HEK293 (cell line): ENCODE results near the gene CBX1.
A peak's percentile ranks its signal among the peaks of the same experiment; 100 is the strongest.

Experiments
- CTCF ChIA-PET: fragments of 350-600 bp; formaldehyde crosslinking; extraction: SDS; loops from one replicate; lab custom pipeline; 2021; ENCODE audit warnings: antibody characterized with exemption; lab: Yijun Ruan, JAX
- POLR2A ChIA-PET: fragments of 300-600 bp; formaldehyde crosslinking; extraction: SDS; loops from one replicate; lab custom pipeline; 2020; ENCODE audit warnings: antibody characterized with exemption, inconsistent platforms; lab: Yijun Ruan, JAX
- H3K27ac ChIP-seq: fragments of 200-500 bp; sonication (Bioruptor generic); 2 replicates; pipeline ENCODE4 v1.5.1; 2014; ENCODE audit warnings: low read depth, low read length, control low read depth, inconsistent platforms; ENCODE audit errors: extremely low read depth
- H3K36me3 ChIP-seq, 2 experiments: fragments of 200-500 bp in 1 of 2; sonication (Bioruptor generic) in 1 of 2; 1 replicate in 1 of 2; 2 replicates in 1 of 2; pipeline ENCODE4 v1.5.1; 2014 to 2017; ENCODE audit warnings: inconsistent platforms in 2 of 2, low read length in 2 of 2; ENCODE audit not compliant: control insufficient read depth in 2 of 2, insufficient read depth in 1 of 2
- H3K4me1 ChIP-seq: fragments of 200-500 bp; sonication (Bioruptor generic); 2 replicates; pipeline ENCODE4 v1.5.1; 2014; ENCODE audit warnings: mild to moderate bottlenecking, low read length, inconsistent platforms; ENCODE audit not compliant: control insufficient read depth, insufficient read depth
- H3K4me3 ChIP-seq: 2 replicates; pipeline ENCODE4 v1.5.1; 2011; ENCODE audit warnings: low read depth, mild to moderate bottlenecking, control low read depth, low read length, moderate library complexity
- H3K9me3 ChIP-seq: fragments of 200-500 bp; sonication (Bioruptor generic); 2 replicates; pipeline ENCODE4 v1.5.1; 2014; ENCODE audit warnings: low read depth, low read length, inconsistent platforms; ENCODE audit not compliant: control insufficient read depth, insufficient read depth
- HIC1 ChIP-seq: fragments of 450-650 bp; formaldehyde crosslinking; IDR thresholded peaks from 2 replicates; pipeline ENCODE4 v1.5.1; 2016; ENCODE audit warnings: missing biosample characterization, missing genetic modification characterization
- KLF1 ChIP-seq: fragments of 450-650 bp; formaldehyde crosslinking; IDR thresholded peaks from 2 replicates; pipeline ENCODE4 v1.5.1; 2016; ENCODE audit warnings: missing biosample characterization, missing genetic modification characterization
- SCRT2 ChIP-seq: fragments of 450-650 bp; formaldehyde crosslinking; IDR thresholded peaks from 2 replicates; pipeline ENCODE4 v1.5.1; 2016; ENCODE audit warnings: missing biosample characterization, missing genetic modification characterization
- YY2 ChIP-seq: fragments of 450-650 bp; formaldehyde crosslinking; IDR thresholded peaks from 2 replicates; pipeline ENCODE4 v1.5.1; 2016; ENCODE audit warnings: missing biosample characterization, missing genetic modification characterization
- ZBTB17 ChIP-seq: fragments of 450-650 bp; formaldehyde crosslinking; IDR thresholded peaks from 2 replicates; pipeline ENCODE4 v1.5.1; 2016; ENCODE audit warnings: missing biosample characterization, missing genetic modification characterization
- ZBTB26 ChIP-seq: fragments of 450-650 bp; formaldehyde crosslinking; optimal IDR thresholded peaks from 2 replicates; pipeline ENCODE3; 2016; ENCODE audit warnings: missing biosample characterization, mild to moderate bottlenecking, missing genetic modification characterization
- ZFP41 ChIP-seq: fragments of 450-650 bp; formaldehyde crosslinking; IDR thresholded peaks from 2 replicates; pipeline ENCODE4 v1.5.1; 2016; ENCODE audit warnings: missing biosample characterization, missing genetic modification characterization, borderline replicate concordance
- ZNF114 ChIP-seq: fragments of 450-650 bp; formaldehyde crosslinking; IDR thresholded peaks from 2 replicates; pipeline ENCODE4 v1.5.0; 2017; ENCODE audit warnings: missing biosample characterization, missing genetic modification characterization
- ZNF121 ChIP-seq: fragments of 450-650 bp; formaldehyde crosslinking; IDR thresholded peaks from 2 replicates; pipeline ENCODE4 v1.5.1; 2016; ENCODE audit warnings: missing biosample characterization, missing genetic modification characterization
- ZNF223 ChIP-seq: fragments of 450-650 bp; formaldehyde crosslinking; IDR thresholded peaks from 2 replicates; pipeline ENCODE4 v1.5.1; 2016; ENCODE audit warnings: missing biosample characterization, missing genetic modification characterization
- ZNF248 ChIP-seq: fragments of 450-650 bp; formaldehyde crosslinking; IDR thresholded peaks from 2 replicates; pipeline ENCODE4 v1.5.1; 2017; ENCODE audit warnings: missing biosample characterization, missing genetic modification characterization
- ZNF26 ChIP-seq: fragments of 450-650 bp; formaldehyde crosslinking; IDR thresholded peaks from 2 replicates; pipeline ENCODE4 v1.5.1; 2016; ENCODE audit warnings: missing biosample characterization, missing genetic modification characterization
- ZNF341 ChIP-seq: fragments of 450-650 bp; formaldehyde crosslinking; IDR thresholded peaks from 2 replicates; pipeline ENCODE4; 2016; ENCODE audit warnings: low read depth, missing biosample characterization, missing genetic modification characterization
- ZNF433 ChIP-seq: fragments of 450-650 bp; formaldehyde crosslinking; IDR thresholded peaks from 2 replicates; pipeline ENCODE4 v1.5.1; 2016; ENCODE audit warnings: missing biosample characterization, missing genetic modification characterization, low read depth
- ZNF518A ChIP-seq: fragments of 450-650 bp; formaldehyde crosslinking; conservative IDR thresholded peaks from 2 replicates; pipeline ENCODE4 v1.5.1; 2016; ENCODE audit warnings: low read depth, missing biosample characterization, missing genetic modification characterization
- ZNF530 ChIP-seq: fragments of 450-650 bp; formaldehyde crosslinking; IDR thresholded peaks from 2 replicates; pipeline ENCODE4 v1.5.1; 2016; ENCODE audit warnings: low read depth, missing biosample characterization, missing genetic modification characterization
- ZNF571 ChIP-seq: fragments of 450-650 bp; formaldehyde crosslinking; IDR thresholded peaks from 2 replicates; pipeline ENCODE4 v1.5.0; 2017; ENCODE audit warnings: missing biosample characterization, missing genetic modification characterization
- ZSCAN18 ChIP-seq: fragments of 450-650 bp; formaldehyde crosslinking; IDR thresholded peaks from 2 replicates; pipeline ENCODE4 v1.5.1; 2016; ENCODE audit warnings: missing biosample characterization, missing genetic modification characterization

CBX1 gene

GRCh38 chr17:48045316-48046001, 55.8 kb downstream of the CBX1 start (continued):
- TF ChIP-seq HIC1 (tag by site-specific recombination), result peak; percentile 65
- no peak for TF ChIP-seq ZNF26 (tag by site-specific recombination)
- TF ChIP-seq ZSCAN18 (tag by site-specific recombination), result no peak
- peak; percentile 66 for TF ChIP-seq KLF1
- peak; percentile 10; the same call in 1 of the 2 replicates for TF ChIP-seq ZNF341 (tag by site-specific recombination)
- peak; percentile 62; the same call in 1 of the 2 replicates for TF ChIP-seq YY2

GRCh38 chr17:48044851-48045250, 56.4 kb downstream of the CBX1 start:
- no peak overlapping the region for H3K27ac ChIP-seq
- no peak for TF ChIP-seq ZBTB17 (tag by site-specific recombination)
- TF ChIP-seq ZNF248 (tag by site-specific recombination), result no peak
- TF ChIP-seq ZNF518A (tag by site-specific recombination), result no peak
- TF ChIP-seq ZNF114 (tag by site-specific recombination), result no peak
- no peak for TF ChIP-seq ZFP41 (tag by site-specific recombination)
- no peak for TF ChIP-seq ZSCAN18 (tag by site-specific recombination)
- no peak for TF ChIP-seq ZBTB26
- peak; percentile 39; the same call in 1 of the 2 replicates for TF ChIP-seq SCRT2
- no peak for TF ChIP-seq ZNF223
- TF ChIP-seq ZNF530 (tag by site-specific recombination), result no peak
- TF ChIP-seq ZNF433 (tag by site-specific recombination), result no peak
- no peak for TF ChIP-seq ZNF571 (tag by site-specific recombination)
- TF ChIP-seq ZNF121 (tag by site-specific recombination), result peak; percentile 79; the same call in 1 of the 2 replicates
- H3K36me3 ChIP-seq, result no peaks in the 10 kb centered on the region
- ChIA-PET CTCF (interaction anchor here (0.6 to 1.4 kb wide), 4 partner anchors 17 to 149 kb away, joined by 4 to 5 read pairs (median 4); no protein-coding TSS in a partner anchor), POLR2A (interaction anchor here (0.6 to 1.6 kb wide), 6 partner anchors 14 to 1619 kb away, joined by 3 to 6 read pairs (median 4); no protein-coding TSS in a partner anchor)
- no peaks in the 10 kb centered on the region for H3K9me3 ChIP-seq
- H3K4me3 ChIP-seq, result no peak overlapping the region
- peaks cover 6% of the 10 kb centered on the region for H3K4me1 ChIP-seq
